AG09309 (cell line): ENCODE results near the gene AP2B1.
A peak's percentile ranks its signal among the peaks of the same experiment; 100 is the strongest.

Experiments used
- DNase-seq: peaks from one replicate; pipeline ENCODE4 v3.0.0-alpha.2; 2010; ENCODE audit warnings: low read depth
- H3K4me3 ChIP-seq: 2 replicates; pipeline ENCODE4 v1.5.1; 2011; ENCODE audit warnings: mild to moderate bottlenecking, low read depth, low read length, moderate library complexity; ENCODE audit not compliant: control insufficient read depth
- CTCF ChIP-seq: IDR thresholded peaks from 2 replicates; pipeline ENCODE4 v1.5.1; 2011; ENCODE audit warnings: mild to moderate bottlenecking, low read depth, low read length, inconsistent platforms; ENCODE audit not compliant: insufficient read depth, control insufficient read depth; ENCODE audit errors: missing control alignments

AP2B1 gene

DNA sequence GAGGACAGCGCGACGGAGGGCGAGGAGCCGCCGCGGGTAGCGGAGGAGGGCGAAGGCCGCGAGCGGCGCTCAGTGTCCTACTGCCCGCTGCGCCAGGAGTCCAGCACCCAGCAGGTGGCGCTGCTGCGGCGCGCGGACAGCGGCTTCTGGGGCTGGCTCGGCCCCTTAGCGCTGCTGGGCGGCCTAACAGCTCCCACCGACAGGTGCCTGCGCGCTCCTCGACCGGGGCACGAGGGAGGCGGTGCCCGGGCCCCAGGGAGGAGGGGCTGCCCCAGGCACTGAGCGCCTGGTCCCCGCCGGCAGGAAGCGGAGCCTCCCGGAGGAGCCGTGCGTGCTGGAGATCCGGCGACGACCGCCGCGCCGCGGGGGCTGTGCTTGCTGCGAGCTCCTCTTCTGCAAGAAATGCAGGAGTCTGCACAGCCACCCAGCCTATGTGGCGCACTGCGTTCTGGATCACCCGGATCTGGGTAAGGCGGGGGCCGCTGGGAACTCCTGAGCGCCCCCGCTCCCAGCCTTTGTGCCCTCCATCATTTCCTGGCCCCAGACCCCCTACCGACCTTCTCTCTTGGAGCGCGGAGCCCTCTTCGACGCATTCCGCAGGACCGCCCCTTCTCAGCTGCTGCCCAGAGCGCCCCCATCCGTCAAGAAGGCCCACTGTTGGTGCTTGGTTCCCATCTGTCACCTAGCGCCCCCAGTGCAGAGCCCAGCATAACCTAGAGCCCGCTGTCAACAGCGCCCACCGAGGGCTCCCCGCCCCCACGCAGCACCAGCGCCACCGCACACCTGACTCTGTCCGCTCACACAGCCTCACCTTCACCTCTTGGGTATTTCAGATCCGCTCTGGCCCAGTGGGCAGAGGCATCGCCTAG lies 177.2 kb downstream of the AP2B1 start:
- no peak for DNase-seq
- peak; percentile 82 for TF ChIP-seq CTCF
- H3K4me3 ChIP-seq, result peak overlapping the region; percentile 47

DNA sequence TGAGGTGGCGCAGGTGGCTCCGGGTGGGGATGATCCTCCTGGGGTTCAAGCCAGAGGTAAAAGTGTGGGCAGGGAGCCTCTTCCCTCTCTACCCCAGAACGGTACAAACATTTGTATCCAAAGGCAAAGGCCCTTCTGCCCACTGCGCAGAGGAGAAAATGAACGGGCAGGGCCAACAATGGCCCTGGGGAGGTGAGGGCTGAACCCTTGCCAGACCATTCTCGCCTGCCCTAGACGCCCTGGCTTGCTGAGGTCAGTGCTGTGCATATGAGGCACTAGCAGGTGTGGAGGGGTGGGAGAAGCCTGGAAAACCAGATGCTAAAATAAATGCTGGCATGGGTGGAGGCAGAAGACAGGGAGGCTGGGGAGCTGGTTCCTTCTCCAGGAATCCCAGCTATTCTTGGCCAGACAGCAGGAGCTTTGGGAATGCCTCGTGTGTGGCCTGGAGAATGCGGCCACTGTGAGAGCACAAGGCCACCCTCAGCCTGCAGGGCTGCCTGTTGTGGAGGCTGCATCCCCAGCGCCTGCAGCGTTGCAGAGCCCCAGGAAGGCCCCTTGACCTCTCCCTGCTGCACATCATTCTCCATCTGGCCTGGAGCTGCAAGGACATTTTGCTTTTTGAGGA lies 178.1 kb downstream of the AP2B1 start:
- H3K4me3 ChIP-seq, result no peak overlapping the region

DNA sequence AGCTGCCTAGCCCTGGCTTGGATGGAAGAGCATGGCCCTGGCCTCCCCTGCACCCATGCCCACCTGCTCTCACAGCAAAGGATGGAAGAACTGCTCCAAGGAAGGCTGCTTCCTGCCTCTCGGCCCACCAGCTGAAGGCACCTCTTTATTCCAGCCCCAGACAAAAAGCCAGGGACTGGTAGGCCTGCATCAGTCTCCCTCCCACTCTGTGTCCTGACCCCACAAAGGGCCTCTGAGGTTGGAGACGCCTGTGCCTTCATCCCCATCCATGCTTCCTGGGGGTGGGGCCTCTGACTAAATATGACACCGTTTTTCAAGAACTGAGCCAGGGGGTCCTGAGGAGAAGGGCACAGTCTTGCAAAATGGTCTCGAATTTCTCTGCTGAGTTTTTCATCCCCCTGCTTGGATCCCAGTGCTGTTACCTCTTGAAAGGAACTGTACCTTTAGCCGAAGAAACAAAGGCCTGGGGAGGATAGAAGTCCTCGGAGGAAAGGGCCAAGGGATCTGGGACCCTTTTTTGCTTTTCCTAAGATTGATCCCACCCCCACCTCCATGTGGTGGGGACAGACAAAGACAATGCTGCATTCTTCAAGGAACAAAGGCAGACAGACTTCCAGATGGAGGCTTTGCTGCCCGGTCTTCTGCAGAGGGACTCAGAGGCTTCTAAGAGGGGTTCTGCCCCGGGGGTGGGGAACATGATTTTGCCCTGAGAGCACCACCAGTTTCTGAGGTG lies 178.8 kb downstream of the AP2B1 start:
- DNase-seq, result no peak
- TF ChIP-seq CTCF, result no peak
- H3K4me3 ChIP-seq, result no peak overlapping the region

More for the DNA sequence above, 178.1 kb downstream of the AP2B1 start:
- TF ChIP-seq CTCF, result no peak
- no peak for DNase-seq

DNA sequence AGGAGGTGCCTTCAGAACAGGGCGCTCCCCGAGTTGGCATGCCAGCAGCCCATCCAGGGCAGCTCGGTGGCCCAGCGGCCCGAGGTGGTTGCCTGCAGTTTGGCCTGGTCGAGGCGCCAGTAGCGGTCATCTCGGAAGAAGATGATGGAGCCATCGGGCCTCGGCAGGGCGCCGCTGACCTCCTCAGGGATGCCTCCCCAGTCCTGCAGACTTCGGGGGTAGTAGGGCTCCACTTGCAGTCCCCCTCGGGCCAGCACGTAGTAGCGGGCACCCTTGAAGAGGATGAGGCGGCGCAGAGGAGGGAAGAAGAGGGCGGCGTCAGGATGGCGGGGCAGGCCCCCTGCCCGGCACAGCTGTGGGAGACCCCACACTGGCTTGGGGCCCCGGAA lies 179.4 kb downstream of the AP2B1 start:
- TF ChIP-seq CTCF, result no peak
- H3K4me3 ChIP-seq, result no peak overlapping the region
- DNase-seq, result no peak

DNA sequence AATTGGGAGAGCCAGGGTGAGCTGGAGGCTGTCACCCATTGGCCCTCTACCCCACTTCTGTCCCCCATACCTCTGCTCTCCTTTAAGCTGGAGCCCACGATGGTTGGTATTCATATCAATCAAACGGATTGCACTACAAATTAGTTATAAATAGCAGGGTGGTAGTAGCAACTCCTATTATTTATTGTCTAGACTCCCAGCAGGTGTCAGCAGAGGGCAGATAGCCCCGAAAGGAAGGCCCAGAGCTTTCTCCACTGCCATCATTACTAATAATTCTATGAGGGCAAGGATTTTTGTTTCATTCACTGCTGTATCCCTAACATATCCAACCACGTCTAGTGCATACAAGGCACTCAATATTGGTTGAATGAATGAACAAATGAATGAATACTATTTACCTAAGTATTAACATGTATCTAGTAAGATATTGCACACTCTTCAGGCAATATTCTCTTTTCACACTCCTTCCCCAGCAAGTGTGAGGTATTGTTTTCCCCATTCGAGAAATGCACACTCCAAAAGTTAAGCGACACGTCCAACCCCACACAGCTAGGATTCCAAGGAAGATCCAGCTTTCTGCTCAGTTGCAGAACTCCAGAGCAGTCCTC lies 179.9 kb downstream of the AP2B1 start:
- no peak for DNase-seq
- H3K4me3 ChIP-seq, result no peak overlapping the region
- TF ChIP-seq CTCF, result peak; percentile 70

- no peak for TF ChIP-seq CTCF
- no peak for DNase-seq
Measured at GRCh38 chr17:35768797-35769196, 181.7 kb downstream of the AP2B1 start.

More at GRCh38 chr17:35768797-35769196, 181.7 kb downstream of the AP2B1 start:
- no peak overlapping the region for H3K4me3 ChIP-seq
